OCI-LY1 (cell line): Measurements from ENCODE around the gene FMN1.

Experiments
- EZH2 ChIP-seq: fragments of 200-600 bp; sonication (generic), shearing (Covaris generic); IDR thresholded peaks from 2 replicates; pipeline ENCODE4 v1.8.0; 2017; ENCODE audit warnings: borderline replicate concordance, mixed run types, mild to moderate bottlenecking, antibody characterized with exemption, low read length, moderate library complexity, mixed read lengths
- TF ChIP-seq, protein P1 (sequence below): fragments of 200-600 bp; sonication (generic), shearing (Covaris generic); IDR thresholded peaks from 2 replicates; pipeline ENCODE4 v1.5.1; 2017; ENCODE audit warnings: mild to moderate bottlenecking, antibody characterized with exemption, low read length, moderate library complexity, mixed read lengths

DNA sequence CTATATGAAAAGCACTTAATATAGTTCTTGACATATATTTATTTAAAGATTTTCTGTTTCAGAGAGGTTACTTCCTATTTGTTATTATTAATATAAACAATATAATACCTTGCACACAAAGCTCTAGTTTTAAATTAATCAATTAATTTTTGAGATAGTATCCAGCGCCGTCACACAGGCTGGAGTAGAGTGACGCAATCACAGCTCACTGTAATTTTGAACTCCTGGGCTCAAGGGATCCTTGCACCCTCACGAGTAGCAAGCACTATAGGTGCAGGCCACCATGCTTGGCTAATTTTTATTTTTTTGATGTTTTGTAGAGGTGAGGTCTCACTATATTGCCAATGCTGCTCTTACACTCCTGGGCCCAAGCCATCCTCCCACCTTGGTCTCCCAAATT is 267.4 kb downstream of the FMN1 start:
- TF ChIP-seq, protein P1, sequence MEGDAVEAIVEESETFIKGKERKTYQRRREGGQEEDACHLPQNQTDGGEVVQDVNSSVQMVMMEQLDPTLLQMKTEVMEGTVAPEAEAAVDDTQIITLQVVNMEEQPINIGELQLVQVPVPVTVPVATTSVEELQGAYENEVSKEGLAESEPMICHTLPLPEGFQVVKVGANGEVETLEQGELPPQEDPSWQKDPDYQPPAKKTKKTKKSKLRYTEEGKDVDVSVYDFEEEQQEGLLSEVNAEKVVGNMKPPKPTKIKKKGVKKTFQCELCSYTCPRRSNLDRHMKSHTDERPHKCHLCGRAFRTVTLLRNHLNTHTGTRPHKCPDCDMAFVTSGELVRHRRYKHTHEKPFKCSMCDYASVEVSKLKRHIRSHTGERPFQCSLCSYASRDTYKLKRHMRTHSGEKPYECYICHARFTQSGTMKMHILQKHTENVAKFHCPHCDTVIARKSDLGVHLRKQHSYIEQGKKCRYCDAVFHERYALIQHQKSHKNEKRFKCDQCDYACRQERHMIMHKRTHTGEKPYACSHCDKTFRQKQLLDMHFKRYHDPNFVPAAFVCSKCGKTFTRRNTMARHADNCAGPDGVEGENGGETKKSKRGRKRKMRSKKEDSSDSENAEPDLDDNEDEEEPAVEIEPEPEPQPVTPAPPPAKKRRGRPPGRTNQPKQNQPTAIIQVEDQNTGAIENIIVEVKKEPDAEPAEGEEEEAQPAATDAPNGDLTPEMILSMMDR: no peak
- TF ChIP-seq EZH2: no peak
